Gastroesophageal sphincter (tissue), 3 donors: ENCODE measurements around the gene EEFSEC.

Experiments
- CTCF ChIP-seq, 4 experiments: fragments of 200-600 bp in 2 of 4; fragments of 450-650 bp in 2 of 4; sonication (generic) in 1 of 4; IDR thresholded peaks; one replicate each; pipeline ENCODE4 v1.5.1; 2017 to 2019; ENCODE audit warnings: antibody characterized with exemption in 4 of 4, mild to moderate bottlenecking in 2 of 4, moderate library complexity in 2 of 4
- EP300 ChIP-seq: sonication (generic); formaldehyde crosslinking; IDR thresholded peaks from one replicate; pipeline ENCODE4 v1.6.1; 2017; ENCODE audit warnings: antibody characterized with exemption, mild to moderate bottlenecking
- POLR2A ChIP-seq, 2 donors: fragments of 450-650 bp; IDR thresholded peaks; one replicate each; pipeline ENCODE4 v1.6.1; 2017; ENCODE audit warnings: antibody characterized with exemption in 2 of 2, mild to moderate bottlenecking in 2 of 2, moderate library complexity in 1 of 2

DNA sequence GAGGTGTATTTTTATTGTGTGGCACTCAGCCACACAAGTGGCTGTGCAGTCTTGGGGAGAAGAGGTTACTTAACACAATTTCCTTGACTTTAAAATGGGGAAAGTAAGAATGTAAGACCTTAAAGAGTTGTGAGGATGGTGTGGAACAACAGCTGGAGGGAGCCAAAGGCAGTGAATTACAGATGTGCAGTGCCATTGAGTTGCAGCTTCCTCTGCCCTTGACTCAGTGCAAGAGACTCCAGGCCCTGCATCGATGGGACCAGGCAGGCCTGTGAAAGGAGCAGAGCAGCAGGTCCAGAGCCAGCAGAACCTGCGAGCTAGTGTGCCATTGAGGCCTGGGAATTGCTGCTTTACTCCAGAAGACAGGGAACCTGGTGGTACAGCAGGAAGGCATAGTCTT is 27.2 kb downstream of the EEFSEC start:
- no peak for TF ChIP-seq POLR2A (IDR thresholded peaks at IDR 0.05)
- no peak for TF ChIP-seq CTCF (IDR thresholded peaks at IDR 0.05)
- no peak for TF ChIP-seq EP300
